Fibroblast of skin of right biceps (primary cell): ENCODE results near the gene SLC12A6.

ENCODE experiments used
- DNase-seq: peaks from one replicate; pipeline ENCODE4 v3.0.0-alpha.2; 2013

The SLC12A6 gene

DNA sequence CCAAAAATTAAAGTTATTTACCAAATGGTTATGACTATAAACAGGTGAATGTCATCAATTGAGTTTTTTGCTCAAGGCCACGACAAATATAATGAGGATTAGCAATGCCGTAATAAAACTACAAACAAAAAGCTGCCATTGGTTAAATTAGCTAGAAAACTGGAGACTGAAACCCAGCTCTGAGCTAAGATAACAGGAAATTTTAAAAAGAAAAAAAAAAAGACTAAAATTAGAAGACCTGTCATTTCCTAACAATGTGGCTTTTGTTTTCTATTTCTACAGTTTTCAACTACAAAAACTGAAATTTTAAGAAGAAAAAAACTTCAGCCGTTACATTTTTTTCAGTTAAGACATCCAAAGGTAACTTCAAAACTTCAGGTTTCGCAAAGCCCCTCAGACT is 9.7 kb downstream of the SLC12A6 start:
- no peak for DNase-seq

GRCh38 chr15:34325368-34325767 is 12.2 kb downstream of the SLC12A6 start:
- no peak for DNase-seq

GRCh38 chr15:34324933-34325332 is 12.6 kb downstream of the SLC12A6 start:
- no peak for DNase-seq

GRCh38 chr15:34323217-34323616 is 14.4 kb downstream of the SLC12A6 start:
- DNase-seq: no peak

DNA sequence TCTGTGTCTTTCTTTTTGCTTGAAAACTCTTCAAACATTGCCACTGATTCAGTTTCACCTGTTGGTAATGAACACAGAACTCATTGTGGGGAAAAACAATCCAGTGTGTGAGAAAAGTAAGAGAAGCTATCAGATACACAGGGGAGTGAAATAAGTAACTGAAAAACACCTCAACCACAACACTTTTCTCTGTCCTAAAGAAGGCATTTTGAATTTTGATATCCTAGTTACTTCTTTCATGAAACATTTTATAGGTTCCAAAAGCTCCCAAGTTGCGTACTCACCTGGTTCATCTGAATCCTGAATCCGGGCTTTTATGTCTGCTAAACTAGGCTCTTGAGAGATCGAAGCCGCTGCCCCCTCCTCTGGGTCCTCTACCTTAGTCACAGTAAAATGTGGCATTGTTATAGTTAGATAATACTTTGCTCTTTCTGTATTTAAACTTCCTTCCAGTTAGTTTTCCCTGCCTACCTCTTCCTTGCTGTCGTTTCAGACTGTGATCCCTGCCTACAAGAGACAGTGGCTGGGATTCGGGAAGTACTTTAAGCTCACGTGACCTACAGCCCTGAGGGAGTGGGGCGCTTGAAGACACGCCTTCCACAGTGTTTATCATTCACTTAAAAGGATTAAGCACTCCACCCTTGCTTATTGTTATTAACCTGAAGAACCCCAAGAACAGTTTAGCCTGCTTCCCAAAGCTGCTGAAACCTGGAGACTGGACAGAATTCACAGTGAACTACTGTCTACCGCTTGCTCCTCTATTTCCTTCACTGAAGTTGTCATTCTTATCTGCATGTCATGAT is 19.1 kb downstream of the SLC12A6 start:
- DNase-seq: peak; percentile 68

DNA sequence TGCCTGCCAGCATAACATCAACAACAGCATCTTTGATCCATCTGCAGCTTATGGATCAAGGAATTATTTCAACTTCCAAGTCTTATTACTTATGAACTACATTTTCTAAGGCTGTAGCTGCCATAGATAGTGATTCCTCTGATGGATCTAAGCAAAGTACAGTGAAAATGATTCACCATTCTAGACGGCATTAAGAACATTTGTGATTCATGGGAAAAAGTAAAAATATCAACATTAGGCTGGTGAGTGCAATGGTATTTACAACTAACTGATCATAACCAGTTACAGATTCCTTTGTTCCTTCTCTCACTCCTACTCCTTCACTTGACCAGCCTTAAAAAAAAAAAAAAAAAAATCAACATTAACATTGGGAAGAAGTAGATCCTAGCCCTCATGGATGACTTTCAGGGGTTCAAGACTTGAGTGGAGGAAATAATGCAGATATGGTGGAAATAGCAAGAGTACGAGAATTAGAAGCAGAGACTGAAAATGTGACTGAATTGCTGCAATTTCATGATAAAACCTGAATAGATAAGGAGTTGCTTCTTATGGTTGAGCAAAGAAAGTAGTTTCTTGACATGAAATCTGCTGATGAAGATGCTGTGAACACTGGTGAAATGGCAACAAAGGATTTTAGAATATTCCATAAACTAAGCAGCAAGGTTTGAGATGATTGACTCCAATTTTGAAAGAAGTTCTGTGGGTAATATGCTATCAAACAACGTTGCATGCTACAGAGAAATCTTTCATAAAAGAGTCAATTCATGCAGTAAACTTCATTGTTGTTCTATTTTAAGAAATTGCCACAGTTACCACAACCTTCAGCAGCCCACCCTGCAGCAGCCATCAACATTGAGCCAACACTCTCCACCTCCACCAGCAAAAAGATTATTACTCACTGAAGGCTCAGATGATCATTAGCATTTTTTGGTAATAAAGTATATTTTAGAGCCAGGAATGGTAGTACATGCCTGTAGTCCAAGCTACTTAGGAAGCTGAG is 22.8 kb downstream of the SLC12A6 start:
- no peak for DNase-seq

DNA sequence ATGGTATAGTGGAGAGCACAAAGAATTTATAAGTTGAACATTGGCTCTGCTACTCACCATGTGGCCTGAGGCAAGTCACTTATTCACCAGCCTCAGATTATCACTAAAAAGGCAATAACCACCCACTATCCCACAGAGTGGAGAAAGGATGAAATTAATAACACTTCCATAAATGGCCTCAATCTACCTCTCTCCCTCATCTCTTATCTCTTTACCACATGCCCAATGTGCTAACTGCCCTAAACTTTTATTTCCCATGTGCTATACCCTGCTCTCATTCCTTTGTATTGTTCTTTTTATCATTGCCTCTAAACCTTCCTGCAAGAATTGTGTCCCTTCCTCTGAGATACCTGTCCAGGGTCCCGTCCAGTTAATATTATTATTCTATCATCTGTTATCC is 26.0 kb downstream of the SLC12A6 start:
- DNase-seq: no peak

GRCh38 chr15:34304613-34305012 is 33.0 kb downstream of the SLC12A6 start:
- DNase-seq: peak; percentile 46

DNA sequence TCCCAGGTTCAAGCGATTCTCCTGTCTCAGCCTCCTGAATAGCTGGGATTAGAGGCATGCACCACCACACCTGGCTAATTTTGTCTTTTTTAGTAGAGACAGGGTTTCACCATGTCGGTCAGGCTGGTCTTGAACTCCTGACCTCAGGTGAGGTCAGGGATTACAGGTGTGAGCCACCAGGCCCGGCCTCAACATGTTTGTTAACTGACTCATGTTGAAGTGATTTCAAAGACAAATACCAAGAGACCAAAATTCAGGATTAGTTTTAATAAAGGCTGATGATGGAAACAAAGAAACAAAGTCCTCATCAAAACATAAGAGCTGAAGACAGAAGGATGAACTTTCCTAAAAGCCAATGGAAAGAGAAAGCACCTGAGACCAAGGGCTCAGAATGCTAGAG is 36.5 kb downstream of the SLC12A6 start:
- no peak for DNase-seq

- peak; percentile 22 for DNase-seq
These were observed 40.5 kb downstream of the SLC12A6 start for GRCh38 chr15:34297059-34297458.

- no peak for DNase-seq
These were observed 45.0 kb downstream of the SLC12A6 start for GRCh38 chr15:34292621-34293020.

GRCh38 chr15:34284937-34285336 is 52.6 kb downstream of the SLC12A6 start:
- no peak for DNase-seq

GRCh38 chr15:34282384-34282783 is 55.2 kb downstream of the SLC12A6 start:
- no peak for DNase-seq

DNA sequence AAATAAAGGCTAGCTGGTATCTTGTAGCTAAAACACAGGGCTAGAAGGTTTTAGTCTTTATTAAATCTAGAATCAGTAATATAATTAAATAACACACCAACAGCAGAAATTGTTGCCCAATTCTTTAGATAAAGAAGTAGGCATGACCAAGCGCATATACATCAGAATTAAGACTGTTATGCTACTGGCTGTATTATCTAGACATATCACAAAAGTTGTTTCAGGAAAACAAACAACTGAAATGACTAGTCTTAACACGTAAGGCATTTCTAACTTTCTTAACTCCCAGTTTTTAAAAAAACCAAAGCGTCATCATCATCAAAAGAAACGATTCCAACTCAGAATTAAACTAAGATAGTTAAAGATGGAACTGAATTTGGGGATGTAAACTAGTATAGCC is 57.4 kb downstream of the SLC12A6 start:
- no peak for DNase-seq

- no peak for DNase-seq
These were observed 58.2 kb downstream of the SLC12A6 start for GRCh38 chr15:34279368-34279767.

DNA sequence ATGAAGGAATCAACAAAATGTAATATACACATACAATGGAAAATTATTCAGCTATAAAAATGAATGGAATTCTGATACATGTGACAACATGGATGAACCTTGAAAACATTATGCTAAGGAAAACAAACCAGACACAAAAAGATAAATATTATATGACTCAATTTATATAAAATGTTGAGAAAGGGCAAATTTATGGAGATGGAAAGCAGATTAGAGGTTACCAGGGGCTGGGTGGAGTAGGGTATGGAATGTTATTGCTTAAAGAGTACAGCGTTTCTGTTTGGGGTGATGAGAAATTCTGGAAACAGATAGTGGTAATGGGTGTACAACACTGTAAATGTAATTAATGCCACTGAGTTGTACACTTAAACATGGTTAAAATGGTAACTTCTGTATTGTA is 61.9 kb downstream of the SLC12A6 start:
- DNase-seq: peak; percentile 9

DNA sequence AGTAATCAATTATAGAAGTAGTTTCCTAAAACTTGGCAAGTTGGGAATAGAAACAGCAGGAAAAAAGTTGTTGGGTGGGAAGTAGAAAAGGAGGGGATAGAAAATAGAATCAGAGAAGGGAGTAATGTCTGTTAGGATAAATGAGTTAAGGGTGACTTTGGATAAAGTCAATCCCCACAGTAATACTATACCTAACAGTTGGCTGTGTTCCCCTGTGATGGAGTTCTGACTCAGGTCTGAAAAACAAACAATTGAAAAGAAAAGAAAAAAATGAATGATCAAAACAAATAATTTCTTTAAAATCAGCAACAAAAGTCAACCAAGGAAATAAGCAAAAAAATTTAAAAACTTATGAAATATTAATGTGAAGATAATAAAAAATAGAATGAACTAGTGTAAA is 62.4 kb downstream of the SLC12A6 start:
- DNase-seq: no peak

DNA sequence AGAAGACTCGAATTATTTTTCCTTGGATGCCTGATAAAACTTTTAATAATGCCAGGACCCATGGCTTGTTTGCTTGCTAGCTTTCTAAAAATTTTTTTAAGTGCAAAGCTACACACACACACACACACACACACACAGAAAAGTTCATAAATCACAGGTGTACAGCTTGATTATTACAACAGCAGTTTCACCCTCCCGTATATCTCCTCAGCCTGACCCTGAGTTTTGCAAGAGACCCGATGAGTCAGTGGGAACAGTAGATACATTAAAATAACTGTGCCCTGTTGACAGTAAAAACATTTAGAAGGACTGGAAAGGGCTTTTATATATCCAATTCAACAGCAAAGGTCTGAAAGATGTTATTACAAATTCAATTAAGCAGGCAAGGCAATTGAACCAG is 66.1 kb downstream of the SLC12A6 start:
- peak; percentile 53 for DNase-seq

DNA sequence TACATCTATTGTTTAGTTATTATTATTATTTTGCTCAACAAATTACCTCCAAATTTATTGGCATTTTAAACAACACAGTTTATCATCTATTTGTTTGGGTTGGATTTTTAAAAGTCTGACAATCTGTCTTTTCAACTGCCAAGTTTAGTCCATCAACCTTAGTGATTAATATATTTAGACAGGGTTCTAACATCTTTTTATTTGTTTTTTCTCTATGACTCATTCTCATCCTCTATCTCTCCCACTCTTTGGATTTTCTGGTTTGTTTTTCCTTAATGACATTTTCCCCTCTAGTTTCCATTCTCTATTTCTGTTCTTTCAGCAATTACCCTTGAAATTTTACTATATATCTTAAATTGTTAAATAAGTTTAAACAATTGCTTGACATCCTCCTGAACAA is 70.8 kb downstream of the SLC12A6 start:
- no peak for DNase-seq

DNA sequence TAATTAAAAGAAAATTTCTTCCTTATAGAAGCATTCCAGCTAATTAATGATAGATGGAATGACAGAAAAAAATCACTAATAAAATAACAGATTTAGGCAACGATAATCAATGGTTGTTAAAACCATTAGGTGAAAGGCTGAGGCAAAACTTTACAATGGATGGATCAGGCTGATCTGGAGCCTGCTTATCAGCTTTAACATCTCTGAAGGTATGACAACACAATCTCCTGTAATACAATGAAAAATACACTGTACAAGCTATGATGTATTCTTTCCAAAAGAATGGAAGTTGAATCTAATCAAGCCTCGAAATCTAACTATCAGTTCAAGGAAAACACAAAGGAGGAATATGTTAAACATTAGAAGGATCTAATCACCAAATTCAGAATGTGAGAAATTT is 73.5 kb downstream of the SLC12A6 start:
- no peak for DNase-seq

DNA sequence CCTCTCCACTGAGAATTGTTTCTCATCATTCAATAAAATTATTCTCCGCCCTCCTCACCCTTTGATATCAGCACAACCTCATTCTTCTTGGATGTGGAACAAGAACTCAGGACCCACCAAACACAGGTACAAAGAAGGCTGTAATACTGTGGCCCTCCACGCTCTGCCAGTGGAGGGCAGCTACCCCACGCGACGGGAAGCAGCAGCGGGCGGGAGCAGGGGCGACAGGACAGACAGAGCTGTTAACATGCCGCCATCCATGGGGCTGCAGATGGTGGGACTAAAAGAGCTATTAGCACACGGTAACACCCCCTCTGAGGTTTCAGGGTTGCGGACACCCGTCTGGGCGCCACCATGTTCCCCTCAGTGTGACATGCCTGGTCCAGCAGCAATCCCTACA is 75.2 kb downstream of the SLC12A6 start:
- DNase-seq: no peak

DNA sequence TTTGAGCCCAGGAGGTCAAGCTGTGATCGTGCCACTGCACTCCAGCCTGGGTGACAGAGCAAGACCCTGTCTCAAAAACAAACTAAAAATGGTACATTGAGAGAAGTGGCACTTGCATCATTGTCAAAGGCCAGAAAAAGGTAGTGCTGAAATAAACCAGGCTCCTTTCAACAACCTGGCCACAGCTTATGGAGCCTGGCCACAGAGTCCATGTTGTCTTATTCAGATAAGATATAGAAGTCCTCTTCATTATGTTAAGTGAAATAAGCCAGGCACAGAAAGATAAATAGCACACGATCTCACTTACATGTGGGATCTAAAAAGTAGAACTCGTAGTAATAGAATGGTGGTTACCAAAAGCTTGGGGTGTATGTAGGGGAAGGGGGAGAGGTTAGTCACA is 78.0 kb downstream of the SLC12A6 start:
- no peak for DNase-seq

GRCh38 chr15:34258151-34258550 is 79.4 kb downstream of the SLC12A6 start:
- no peak for DNase-seq

DNA sequence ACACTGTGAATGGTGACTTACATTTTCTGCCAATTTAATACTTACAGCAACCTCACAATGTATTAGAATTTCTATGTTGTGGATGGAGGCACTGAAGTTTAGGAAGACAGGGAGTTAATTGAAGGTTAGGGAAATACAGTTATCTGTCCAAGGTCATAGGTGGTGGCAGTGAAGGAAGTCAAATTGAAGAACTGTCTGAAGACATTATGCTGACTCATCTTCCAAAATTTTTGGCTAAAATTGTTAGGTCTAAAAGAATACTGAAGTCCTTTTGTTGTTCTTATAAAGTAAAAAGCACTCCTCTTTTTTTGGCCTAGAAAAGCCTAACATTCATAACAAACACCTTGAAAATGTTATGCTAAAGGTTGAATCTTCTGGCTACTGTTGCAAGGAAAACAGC is 85.0 kb downstream of the SLC12A6 start:
- DNase-seq: no peak
